PC-3 (cell line): ENCODE results near the gene MMP11. TPM values are rescaled to one million over a fixed set of nuclear protein-coding genes. Genes with fewer than 3 reads are reported as not detected.
A peak's percentile ranks its signal among the peaks of the same experiment; 100 is the strongest.

Source experiments
- ATAC-seq: fragments of 200-7000 bp; cut with Tn5 transposase; 2 replicates; pipeline ENCODE4 v1.9.1; 2020; ENCODE audit warnings: mild to moderate bottlenecking, moderate library complexity
- BruUV-seq: library from RNA; stranded (reverse); fragments of 400-500 nt; replicated peaks from 2 replicates; lab custom pipeline; 2021; lab: Mats Ljungman, UMichigan
- CTCF ChIA-PET: fragments of 300-600 bp; sonication (Branson Sonifier 250); formaldehyde crosslinking; loops from one replicate; lab custom pipeline; 2022; ENCODE audit warnings: antibody characterized with exemption; lab: Charles Lee
- POLR2A ChIA-PET: fragments of 300-600 bp; sonication (Branson Sonifier 250); formaldehyde crosslinking; loops from one replicate; lab custom pipeline; 2022; ENCODE audit warnings: antibody characterized with exemption; ENCODE audit not compliant: unreplicated experiment; lab: Charles Lee
- DNase-seq: peaks from one replicate; pipeline ENCODE4 v3.0.0-alpha.2; 2015
- H2AFZ ChIP-seq: fragments of 300-600 bp; sonication (generic); 2 replicates; pipeline ENCODE4 v1.6.0; 2016; ENCODE audit warnings: antibody characterized with exemption, low read length
- H3F3A ChIP-seq: fragments of 300-600 bp; sonication (generic); one replicate; pipeline ENCODE4 v1.6.0; 2017; ENCODE audit warnings: antibody characterized with exemption, low read length, control low read depth, mild to moderate bottlenecking; ENCODE audit not compliant: unreplicated experiment
- H3K27ac ChIP-seq: fragments of 300-600 bp; sonication (generic); 2 replicates; pipeline ENCODE4 v1.5.1; 2016; ENCODE audit warnings: mild to moderate bottlenecking, low read length
- H3K27me3 ChIP-seq: fragments of 300-600 bp; sonication (generic); 2 replicates; pipeline ENCODE4 v1.6.1; 2016; ENCODE audit warnings: low read length, mixed read lengths
- H3K36me3 ChIP-seq: fragments of 300-600 bp; sonication (generic); 2 replicates; pipeline ENCODE4 v1.6.1; 2016; ENCODE audit warnings: low read depth, mixed run types, low read length, mixed read lengths
- H3K4me1 ChIP-seq: fragments of 300-600 bp; sonication (generic); 2 replicates; pipeline ENCODE4 v1.5.1; 2016; ENCODE audit warnings: low read length; ENCODE audit not compliant: insufficient read depth
- H3K4me2 ChIP-seq: fragments of 300-600 bp; sonication (generic); 2 replicates; pipeline ENCODE4 v1.6.0; 2016; ENCODE audit warnings: low read length
- H3K4me3 ChIP-seq: fragments of 300-600 bp; sonication (generic); 2 replicates; pipeline ENCODE4 v1.5.1; 2016; ENCODE audit warnings: mild to moderate bottlenecking, low read length, mixed read lengths
- H3K79me2 ChIP-seq: fragments of 300-600 bp; sonication (generic); 2 replicates; pipeline ENCODE4 v1.6.1; 2017; ENCODE audit warnings: low read length, mixed read lengths
- H3K9ac ChIP-seq: fragments of 300-600 bp; sonication (generic); 2 replicates; pipeline ENCODE4 v1.6.0; 2016; ENCODE audit warnings: mild to moderate bottlenecking, low read length
- H3K9me2 ChIP-seq: fragments of 300-600 bp; sonication (generic); replicated peaks from 2 replicates; pipeline ENCODE4 v1.6.1; 2016; ENCODE audit warnings: mixed run types, low read length, mixed read lengths
- H3K9me3 ChIP-seq: fragments of 300-600 bp; sonication (generic); 2 replicates; pipeline ENCODE4 v1.6.1; 2016; ENCODE audit warnings: low read length, mixed read lengths
- H4K20me1 ChIP-seq: fragments of 300-600 bp; sonication (generic); 2 replicates; pipeline ENCODE4 v1.6.1; 2016; ENCODE audit warnings: low read length, mixed read lengths
- EZH2 ChIP-seq: fragments of 300-600 bp; sonication (generic); IDR thresholded peaks from one replicate; pipeline ENCODE4 v1.6.1; 2017; ENCODE audit warnings: antibody characterized with exemption, mild to moderate bottlenecking, low read length; ENCODE audit not compliant: unreplicated experiment
- EZH2phosphoT487 ChIP-seq: fragments of 300-600 bp; sonication (generic); IDR thresholded peaks from 2 replicates; pipeline ENCODE4 v1.6.1; 2018; ENCODE audit warnings: mild to moderate bottlenecking, antibody characterized with exemption, low read length, borderline replicate concordance
- intact Hi-C: fragments of 100-400 bp; cut with micrococcal nuclease; formaldehyde crosslinking; loops from 2 replicates; pipeline ENCODE4 v1.9.0; 2023
- total RNA-seq: library from RNA; depleted of rRNA; stranded (reverse); fragments of >200 nt; gene quantifications from 2 replicates; pipeline ENCODE4 v1.2.3, GENCODE V29; 2014
- TF ChIP-seq, protein P1 (sequence below): fragments of 300-600 bp; sonication (generic); conservative IDR thresholded peaks from 2 replicates; pipeline ENCODE4 v1.5.1; 2017; ENCODE audit warnings: antibody characterized with exemption, low read depth, mild to moderate bottlenecking, low read length

Gene MMP11
- total RNA-seq, 1 experiment from 2014 or later = 2.4 TPM

GRCh38 chr22:23786261-23786710 lies 13.6 kb downstream of the MMP11 start:
- ChIA-PET POLR2A (no interaction called here), CTCF (no interaction called here)
- Histone ChIP-seq H3K4me3 (peak overlapping the region; percentile 95), H3K79me2 (peaks cover 39% of the 10 kb centered on the region), H4K20me1 (peaks cover 24% of the 10 kb centered on the region), H3K9me3 (no peaks in the 10 kb centered on the region), H3K9me2 (no peaks in the 10 kb centered on the region), H3F3A (no peaks in the 10 kb centered on the region), H3K4me1 (peaks cover 21% of the 10 kb centered on the region; the same call in 1 of the 2 replicates), H3K9ac (peak overlapping the region; percentile 100), H3K27ac (peak overlapping the region; percentile 96; the same call in 1 of the 2 replicates), H2AFZ (peak overlapping the region; percentile 71), H3K4me2 (peak overlapping the region; percentile 88), H3K27me3 (no peaks in the 10 kb centered on the region), H3K36me3 (no peaks in the 10 kb centered on the region)
- DNase-seq (no peak), ATAC-seq (no peak)
- no peak for TF ChIP-seq EZH2phosphoT487
- TSS peak; percentile 97 for BruUV-seq
- intact Hi-C loops = no loop called here

GRCh38 chr22:23786752-23787599 lies 14.3 kb downstream of the MMP11 start, which contains the start of gene SMARCB1:
TSS of gene SMARCB1 (plus strand) at chr22:23786966. CDS start at chr22:23787170, 204 bp downstream.
- Histone ChIP-seq H3K27me3 (no peaks in the 10 kb centered on the region), H3K79me2 (peaks cover 46% of the 10 kb centered on the region), H3K9ac (peak within 1 kb of the TSS; percentile 100), H2AFZ (peak within 1 kb of the TSS; percentile 71), H4K20me1 (peaks cover 24% of the 10 kb centered on the region), H3K9me3 (no peaks in the 10 kb centered on the region), H3K9me2 (no peaks in the 10 kb centered on the region), H3K27ac (peak within 1 kb of the TSS; percentile 96), H3K4me3 (peak within 1 kb of the TSS; percentile 95), H3K4me1 (peaks cover 14% of the 10 kb centered on the region; the same call in 1 of the 2 replicates), H3F3A (no peaks in the 10 kb centered on the region), H3K4me2 (peak within 1 kb of the TSS; percentile 88), H3K36me3 (no peaks in the 10 kb centered on the region)
- ATAC-seq (peak; percentile 71), DNase-seq (peak; percentile 84)
- no TSS peak for BruUV-seq
- POLR2A ChIA-PET = no interaction called here
- intact Hi-C loops = no loop called here
- CTCF ChIA-PET = interaction anchor here (1.0 kb wide), 1 partner anchor 63 kb away, joined by 6 read pairs; no protein-coding TSS in a partner anchor
- TF ChIP-seq EZH2 = no peak
- TF ChIP-seq, protein P1, sequence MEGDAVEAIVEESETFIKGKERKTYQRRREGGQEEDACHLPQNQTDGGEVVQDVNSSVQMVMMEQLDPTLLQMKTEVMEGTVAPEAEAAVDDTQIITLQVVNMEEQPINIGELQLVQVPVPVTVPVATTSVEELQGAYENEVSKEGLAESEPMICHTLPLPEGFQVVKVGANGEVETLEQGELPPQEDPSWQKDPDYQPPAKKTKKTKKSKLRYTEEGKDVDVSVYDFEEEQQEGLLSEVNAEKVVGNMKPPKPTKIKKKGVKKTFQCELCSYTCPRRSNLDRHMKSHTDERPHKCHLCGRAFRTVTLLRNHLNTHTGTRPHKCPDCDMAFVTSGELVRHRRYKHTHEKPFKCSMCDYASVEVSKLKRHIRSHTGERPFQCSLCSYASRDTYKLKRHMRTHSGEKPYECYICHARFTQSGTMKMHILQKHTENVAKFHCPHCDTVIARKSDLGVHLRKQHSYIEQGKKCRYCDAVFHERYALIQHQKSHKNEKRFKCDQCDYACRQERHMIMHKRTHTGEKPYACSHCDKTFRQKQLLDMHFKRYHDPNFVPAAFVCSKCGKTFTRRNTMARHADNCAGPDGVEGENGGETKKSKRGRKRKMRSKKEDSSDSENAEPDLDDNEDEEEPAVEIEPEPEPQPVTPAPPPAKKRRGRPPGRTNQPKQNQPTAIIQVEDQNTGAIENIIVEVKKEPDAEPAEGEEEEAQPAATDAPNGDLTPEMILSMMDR = no peak

GRCh38 chr22:23787600-23787896 lies 14.9 kb downstream of the MMP11 start:
- ATAC-seq = peak; percentile 14; the same call in 1 of the 2 replicates
- CTCF ChIA-PET = interaction anchor here (1.0 kb wide), 1 partner anchor 62 kb away, joined by 6 read pairs; no protein-coding TSS in a partner anchor
- no peak overlapping the region for H2AFZ ChIP-seq

More at GRCh38 chr22:23787600-23787896, 14.9 kb downstream of the MMP11 start:
- POLR2A ChIA-PET = no interaction called here
- Histone ChIP-seq H3K36me3 (no peaks in the 10 kb centered on the region), H3K9me3 (no peaks in the 10 kb centered on the region), H3K4me2 (peak overlapping the region; percentile 88), H3K4me3 (peak overlapping the region; percentile 95), H3K79me2 (peaks cover 49% of the 10 kb centered on the region), H3K27ac (no peak overlapping the region), H3F3A (no peaks in the 10 kb centered on the region), H3K27me3 (no peaks in the 10 kb centered on the region), H3K4me1 (peaks cover 14% of the 10 kb centered on the region; the same call in 1 of the 2 replicates), H4K20me1 (peaks cover 28% of the 10 kb centered on the region), H3K9ac (peak overlapping the region; percentile 100), H3K9me2 (no peaks in the 10 kb centered on the region)
- TSS peak; percentile 56 for BruUV-seq
- intact Hi-C loops = no loop called here
- no peak for TF ChIP-seq EZH2phosphoT487
- TF ChIP-seq EZH2 = no peak
- TF ChIP-seq, protein P1 = no peak
- no peak for DNase-seq
